Amniotic epithelial cell (primary cell): Measurements from ENCODE around the gene DACT2.

Source experiments
- DNase-seq: peaks from one replicate; pipeline ENCODE4 v3.0.0-alpha.2; 2010; ENCODE audit warnings: low read depth

The DACT2 gene

GRCh38 chr6:168264593-168265335, 54.8 kb downstream of the DACT2 start:
- no peak for DNase-seq

- DNase-seq = no peak
Measured at GRCh38 chr6:168263351-168263905, 56.1 kb downstream of the DACT2 start.

- no peak for DNase-seq
Measured at GRCh38 chr6:168261234-168261633, 58.3 kb downstream of the DACT2 start.

GRCh38 chr6:168260420-168260987, 59.1 kb downstream of the DACT2 start:
- no peak for DNase-seq

- no peak for DNase-seq
Measured at GRCh38 chr6:168258795-168259194, 60.8 kb downstream of the DACT2 start.

GRCh38 chr6:168256940-168257339, 62.6 kb downstream of the DACT2 start:
- no peak for DNase-seq
